DND-41 (cell line): ENCODE data around the gene IL5.

Experiments used
- ATAC-seq: fragments of 200-7000 bp; cut with Tn5 transposase; 3 replicates; pipeline ENCODE4 v1.9.1; 2021; ENCODE audit warnings: low read depth; ENCODE audit not compliant: insufficient read depth
- DNase-seq: peaks from one replicate; pipeline ENCODE4 v3.0.0-alpha.2; 2020
- H2AFZ ChIP-seq: 2 replicates; pipeline ENCODE4 v1.6.0; 2012; ENCODE audit warnings: low read depth, low read length
- H3K27ac ChIP-seq: 2 replicates; pipeline ENCODE4 v1.5.1; 2012; ENCODE audit warnings: low read length, inconsistent platforms
- H3K27me3 ChIP-seq: fragments of 200-600 bp; sonication (generic); 2 replicates; pipeline ENCODE4 v1.6.0; 2012; ENCODE audit warnings: low read length, mild to moderate bottlenecking, inconsistent platforms; ENCODE audit not compliant: insufficient read depth, poor library complexity
- H3K36me3 ChIP-seq: 2 replicates; pipeline ENCODE4 v1.5.1; 2012; ENCODE audit warnings: low read length, inconsistent platforms; ENCODE audit not compliant: insufficient read depth
- H3K4me1 ChIP-seq: 2 replicates; pipeline ENCODE4 v1.5.1; 2012; ENCODE audit warnings: mild to moderate bottlenecking, low read length; ENCODE audit not compliant: insufficient read depth
- H3K4me2 ChIP-seq: 2 replicates; pipeline ENCODE4 v1.6.0; 2012; ENCODE audit warnings: mild to moderate bottlenecking, moderate library complexity, low read length, inconsistent platforms; ENCODE audit not compliant: insufficient read depth
- H3K4me3 ChIP-seq, 2 experiments: fragments of 200-600 bp in 1 of 2; shearing (Covaris generic) in 1 of 2; 2 replicates each; pipeline ENCODE4 v1.5.1; 2012 to 2016; ENCODE audit warnings: inconsistent platforms in 2 of 2, low read length in 2 of 2, mild to moderate bottlenecking in 2 of 2, low read depth in 1 of 2, moderate library complexity in 1 of 2
- H3K79me2 ChIP-seq: 2 replicates; pipeline ENCODE4 v1.6.0; 2012; ENCODE audit warnings: low read length, inconsistent platforms; ENCODE audit not compliant: insufficient read depth
- H3K9ac ChIP-seq: 2 replicates; pipeline ENCODE4 v1.6.0; 2012; ENCODE audit warnings: low read depth, mild to moderate bottlenecking, inconsistent platforms, low read length, moderate library complexity
- H3K9me3 ChIP-seq: 2 replicates; pipeline ENCODE4 v1.5.1; 2012; ENCODE audit warnings: low read length, moderate library complexity, mild to moderate bottlenecking, inconsistent platforms; ENCODE audit not compliant: insufficient read depth, severe bottlenecking
- H4K20me1 ChIP-seq: 2 replicates; pipeline ENCODE4 v1.6.0; 2012; ENCODE audit warnings: low read length; ENCODE audit not compliant: insufficient read depth
- CTCF ChIP-seq: IDR thresholded peaks from 2 replicates; pipeline ENCODE4 v1.5.1; 2012; ENCODE audit warnings: borderline replicate concordance, low read length, moderate library complexity, mild to moderate bottlenecking; ENCODE audit not compliant: poor library complexity, severe bottlenecking; ENCODE audit errors: extremely low read depth
- EZH2 ChIP-seq: IDR thresholded peaks from 3 replicates; pipeline ENCODE4 v1.6.1; 2012; ENCODE audit warnings: borderline replicate concordance, low read depth, mild to moderate bottlenecking, moderate library complexity, low read length, inconsistent platforms; ENCODE audit not compliant: severe bottlenecking

The IL5 gene

GRCh38 chr5:132561601-132562000, 18.3 kb upstream of the IL5 start:
- peaks cover 81% of the 10 kb centered on the region for H3K79me2 ChIP-seq
- H3K27ac ChIP-seq, result no peak overlapping the region
- H3K9ac ChIP-seq, result no peak overlapping the region
- no peak overlapping the region for H3K4me2 ChIP-seq
- no peak overlapping the region for H3K4me3 ChIP-seq
- peaks cover 68% of the 10 kb centered on the region for H3K36me3 ChIP-seq
- peaks cover 12% of the 10 kb centered on the region for H3K9me3 ChIP-seq
- DNase-seq (peak; percentile 49), ATAC-seq (no peak)
- no peak for TF ChIP-seq EZH2
- TF ChIP-seq CTCF, result no peak
- peaks cover 44% of the 10 kb centered on the region for H3K4me1 ChIP-seq
- no peak overlapping the region for H2AFZ ChIP-seq
- no peaks in the 10 kb centered on the region for H4K20me1 ChIP-seq
- H3K27me3 ChIP-seq, result no peaks in the 10 kb centered on the region

GRCh38 chr5:132559383-132560060, 16.2 kb upstream of the IL5 start:
- no peak overlapping the region for H3K27ac ChIP-seq
- H3K4me3 ChIP-seq, result no peak overlapping the region; a peak in 1 of 4 replicates
- DNase-seq (no peak), ATAC-seq (no peak)
- TF ChIP-seq CTCF, result no peak
- TF ChIP-seq EZH2, result no peak
- H3K79me2 ChIP-seq, result peaks cover 65% of the 10 kb centered on the region
- H3K9me3 ChIP-seq, result peaks cover 12% of the 10 kb centered on the region
- H3K4me2 ChIP-seq, result peak overlapping the region; percentile 79
- H3K36me3 ChIP-seq, result peaks cover 49% of the 10 kb centered on the region
- H3K4me1 ChIP-seq, result peaks cover 51% of the 10 kb centered on the region
- H3K9ac ChIP-seq, result no peak overlapping the region
- no peaks in the 10 kb centered on the region for H3K27me3 ChIP-seq
- no peaks in the 10 kb centered on the region for H4K20me1 ChIP-seq
- no peak overlapping the region for H2AFZ ChIP-seq

GRCh38 chr5:132557478-132558172, 14.3 kb upstream of the IL5 start:
- peak; percentile 49 for DNase-seq
- TF ChIP-seq EZH2 (no peak), CTCF (no peak)
- Histone ChIP-seq H3K79me2 (peaks cover 51% of the 10 kb centered on the region), H3K4me3 (peak overlapping the region; percentile 46 to 71), H4K20me1 (no peaks in the 10 kb centered on the region), H3K9ac (peak overlapping the region; percentile 64), H3K9me3 (no peaks in the 10 kb centered on the region), H3K27me3 (no peaks in the 10 kb centered on the region), H2AFZ (peak overlapping the region; percentile 87), H3K4me2 (peak overlapping the region; percentile 79), H3K36me3 (peaks cover 30% of the 10 kb centered on the region), H3K27ac (peak overlapping the region; percentile 75), H3K4me1 (peaks cover 51% of the 10 kb centered on the region)
- peak; percentile 39 for ATAC-seq
